Body of pancreas (tissue), 4 donors: ENCODE data around the gene BEST4. TPM values are rescaled to one million over a fixed set of nuclear protein-coding genes. Genes with fewer than 3 reads are reported as not detected.
A peak's percentile ranks its signal among the peaks of the same experiment; 100 is the strongest.

Experiments
- ATAC-seq: fragments of 150-250 bp; one replicate; pipeline ENCODE4 v1.9.1; 2016
- DNase-seq, 4 donors: peaks; one replicate each; pipeline ENCODE4 v3.0.0-alpha.2; 2019
- H3K27ac ChIP-seq, 4 donors: fragments of 200-600 bp; sonication (generic); 1 replicate in 3 of 4; 2 replicates in 1 of 4; pipeline versions ENCODE4 v1.5.1 to v1.6.1; 2016 to 2019; ENCODE audit warnings: mild to moderate bottlenecking in 1 of 4, mixed read lengths in 1 of 4, moderate library complexity in 1 of 4
- H3K27me3 ChIP-seq, 2 donors: fragments of 200-600 bp; sonication (generic); one replicate each; pipeline ENCODE4 v1.6.0; 2016; ENCODE audit warnings: mild to moderate bottlenecking in 1 of 2
- H3K36me3 ChIP-seq, 2 donors: fragments of 200-600 bp; sonication (generic); replicated peaks in 1 of 2; 2 replicates each; pipeline ENCODE4 v1.5.1; 2016; ENCODE audit warnings: low read depth in 2 of 2; ENCODE audit not compliant: insufficient read depth in 1 of 2
- H3K4me1 ChIP-seq: fragments of 200-600 bp; sonication (generic); one replicate; pipeline ENCODE4 v1.6.0; 2016
- H3K4me3 ChIP-seq, 2 donors: fragments of 200-600 bp; sonication (generic); 1 replicate in 1 of 2; 2 replicates in 1 of 2; pipeline ENCODE4 v1.5.1; 2016 to 2019
- H3K9me3 ChIP-seq, 3 donors: fragments of 200-600 bp; sonication (generic); 1 replicate in 2 of 3; 2 replicates in 1 of 3; pipeline ENCODE4 v1.5.1; 2016
- CTCF ChIP-seq, 7 experiments: fragments of 450-650 bp in 4 of 7; fragments of 200-600 bp in 3 of 7; sonication (generic) in 3 of 7; IDR thresholded peaks; one replicate each; pipeline ENCODE4 v1.5.1; 2016 to 2019; ENCODE audit warnings: antibody characterized with exemption in 7 of 7
- POLR2A ChIP-seq, 3 donors: fragments of 450-650 bp; IDR thresholded peaks; one replicate each; pipeline ENCODE4 v1.6.1; 2016; ENCODE audit warnings: antibody characterized with exemption in 3 of 3, mild to moderate bottlenecking in 2 of 3
- WGBS, 2 donors: methylation state at CpG; one replicate each; pipeline ENCODE4 v1.1.5; 2017; 5-methylcytosine and 5-hydroxymethylcytosine counted together
- intact Hi-C: fragments of 100-400 bp; cut with DNase I; formaldehyde crosslinking; loops from one replicate; pipeline ENCODE4 v1.15.1; 2023
- total RNA-seq, 2 donors: library from RNA; depleted of rRNA; stranded (reverse); fragments of >200 nt; gene quantifications; one replicate each; pipeline ENCODE4 v1.1.0, GENCODE V29; 2016

BEST4 gene
- total RNA-seq, 2 donors from 2014 or later = 0.26 TPM; not detected in 1

- peaks cover 6% of the 10 kb centered on the region for H3K4me1 ChIP-seq
- H3K9me3 ChIP-seq = no peaks in the 10 kb centered on the region
- H3K27ac ChIP-seq = peak overlapping the region in 1 of 4 donors; percentile 18
- intact Hi-C loops = loop anchor here (5.0 kb wide), 1 partner anchor 34 kb away; no protein-coding TSS in a partner anchor
- DNase-seq (peak in 2 of 4 donors; percentile 4 to 8), ATAC-seq (no peak)
- TF ChIP-seq CTCF (IDR thresholded peaks at IDR 0.05) (no peak), POLR2A (IDR thresholded peaks at IDR 0.05) (no peak)
- no peak overlapping the region for H3K4me3 ChIP-seq
- H3K36me3 ChIP-seq = no peaks in the 10 kb centered on the region
- 77 to 83% methylated on average over 7 to 9 of the region's 9 CpGs for WGBS, 2 donors
- H3K27me3 ChIP-seq = no peaks in the 10 kb centered on the region
These were observed 4.9 kb upstream of the BEST4 start for GRCh38 chr1:44792736-44793502.

- H3K36me3 ChIP-seq = no peaks in the 10 kb centered on the region
- no peak overlapping the region for H3K27ac ChIP-seq
- intact Hi-C loops = loop anchor here (5.0 kb wide), 1 partner anchor 36 kb away; no protein-coding TSS in a partner anchor
- no peaks in the 10 kb centered on the region for H3K27me3 ChIP-seq
- H3K4me1 ChIP-seq = peaks cover 13% of the 10 kb centered on the region
- 38 to 50% methylated on average over 7 of the region's 7 CpGs for WGBS, 2 donors
- DNase-seq (no peak), ATAC-seq (no peak)
- no peaks in the 10 kb centered on the region for H3K9me3 ChIP-seq
- TF ChIP-seq POLR2A (IDR thresholded peaks at IDR 0.05) = no peak
- no peak for TF ChIP-seq CTCF (IDR thresholded peaks at IDR 0.05)
- no peak overlapping the region for H3K4me3 ChIP-seq
These were observed 3.2 kb upstream of the BEST4 start for GRCh38 chr1:44790968-44791801.

GRCh38 chr1:44787506-44787905, 464 bp downstream of the BEST4 start:
- DNase-seq = no peak

GRCh38 chr1:44786841-44787426, 1.0 kb downstream of the BEST4 start:
- peak overlapping the region; percentile 11 to 75 (median 65) for H3K27ac ChIP-seq
- H3K36me3 ChIP-seq = no peaks in the 10 kb centered on the region
- TF ChIP-seq CTCF (IDR thresholded peaks at IDR 0.05) = no peak
- no peak for TF ChIP-seq POLR2A (IDR thresholded peaks at IDR 0.05)
- peaks cover 38% of the 10 kb centered on the region for H3K4me1 ChIP-seq
- ATAC-seq (no peak), DNase-seq (no peak)
- H3K9me3 ChIP-seq = no peaks in the 10 kb centered on the region
- no peaks in the 10 kb centered on the region for H3K27me3 ChIP-seq
- no peak overlapping the region for H3K4me3 ChIP-seq
- 84 to 88% methylated on average over 8 of the region's 9 CpGs for WGBS, 2 donors
- intact Hi-C loops = no loop called here

More at GRCh38 chr1:44787506-44787905, 464 bp downstream of the BEST4 start:
- WGBS, 2 donors = 88 to 96% methylated on average over 10 of the region's 10 CpGs
- Histone ChIP-seq H3K27me3 (no peaks in the 10 kb centered on the region), H3K9me3 (no peaks in the 10 kb centered on the region), H3K27ac (no peak overlapping the region), H3K4me3 (no peak overlapping the region), H3K36me3 (no peaks in the 10 kb centered on the region), H3K4me1 (peaks cover 38% of the 10 kb centered on the region)
- no peak for ATAC-seq
- TF ChIP-seq CTCF (IDR thresholded peaks at IDR 0.05) (no peak), POLR2A (IDR thresholded peaks at IDR 0.05) (no peak)
- intact Hi-C loops = no loop called here
